ENCODE data around the gene CASP8AP2. TPM values are rescaled to one million over a fixed set of nuclear protein-coding genes. Genes with fewer than 3 reads are reported as not detected.

The CASP8AP2 gene
- total and polyA plus RNA-seq, 2 experiments from 2014 or later, result 31.3 to 75.5 TPM

GRCh38 chr6:89792881-89793280 lies 36.8 kb upstream of the CASP8AP2 start:
- DNase-seq (ENCODE audit: low spot score) (peak; percentile 58), ATAC-seq (peak; percentile 90)
- H3K27me3 Mint-ChIP-seq (ENCODE audit: insufficient read depth, low read depth, poor library complexity), result peaks cover 8% of the 10 kb centered on the region
- no peak overlapping the region for H2AFZ ChIP-seq
- peaks cover 19% of the 10 kb centered on the region for H3K4me1 Mint-ChIP-seq
- H3K4me1 ChIP-seq (ENCODE audit: insufficient read depth), result no peaks in the 10 kb centered on the region
- H4K20me1 ChIP-seq (replicated peaks; ENCODE audit: insufficient read depth), result peaks cover 52% of the 10 kb centered on the region
- TF ChIP-seq ETS1 (IDR thresholded peaks at IDR 0.05) (no peak), CTCF (conservative IDR thresholded peaks at IDR 0.05; ENCODE audit: low read depth in 2 of 2) (peak; percentile 46 to 64; a peak in 3 of 4 replicates), NANOG (IDR thresholded peaks at IDR 0.05; ENCODE audit: borderline replicate concordance) (no peak), REST (IDR thresholded peaks at IDR 0.05; ENCODE audit: unreplicated experiment) (no peak)
- H3K9me2 ChIP-seq (ENCODE audit: insufficient read depth), result no peaks in the 10 kb centered on the region
- H3K36me3 ChIP-seq (ENCODE audit: insufficient read depth), result peaks cover 68% of the 10 kb centered on the region
- H3K4me2 ChIP-seq, result no peak overlapping the region
- H3K79me2 ChIP-seq (replicated peaks; ENCODE audit: insufficient read depth), result peaks cover 95% of the 10 kb centered on the region
- H3K4me3 ChIP-seq, result no peak overlapping the region
- H3K9me3 Mint-ChIP-seq, result no peaks in the 10 kb centered on the region
- no peak overlapping the region for H3K4me3 Mint-ChIP-seq
- H3K27ac ChIP-seq (ENCODE audit: low read depth), result peak overlapping the region; percentile 64; the same call in 1 of the 2 replicates
- peak overlapping the region; percentile 93 for H3K27ac Mint-ChIP-seq
- H3F3A ChIP-seq (replicated peaks; ENCODE audit: low read depth), result peaks cover 5% of the 10 kb centered on the region; the same call in 1 of the 2 replicates
- no peaks in the 10 kb centered on the region for H3K27me3 ChIP-seq (ENCODE audit: insufficient read depth)
- H3K36me3 Mint-ChIP-seq (ENCODE audit: low read depth), result peaks cover 85% of the 10 kb centered on the region

- Mint-ChIP-seq H3K9me3 (no peaks in the 10 kb centered on the region), H3K4me3 (no peak overlapping the region), H3K27ac (peak overlapping the region; percentile 61; the same call in 1 of the 2 replicates), H3K36me3 (ENCODE audit: low read depth) (peaks cover 82% of the 10 kb centered on the region), H3K27me3 (ENCODE audit: insufficient read depth, low read depth, poor library complexity) (peaks cover 8% of the 10 kb centered on the region), H3K4me1 (peaks cover 19% of the 10 kb centered on the region)
- no peaks in the 10 kb centered on the region; the same call in 1 of the 2 replicates for H3F3A ChIP-seq (replicated peaks; ENCODE audit: low read depth)
- peaks cover 95% of the 10 kb centered on the region for H3K79me2 ChIP-seq (replicated peaks; ENCODE audit: insufficient read depth)
- H3K27me3 ChIP-seq (ENCODE audit: insufficient read depth), result no peaks in the 10 kb centered on the region
- H3K36me3 ChIP-seq (ENCODE audit: insufficient read depth), result peaks cover 65% of the 10 kb centered on the region
- ATAC-seq (peak; percentile 58), DNase-seq (ENCODE audit: low spot score) (no peak)
- peaks cover 45% of the 10 kb centered on the region for H4K20me1 ChIP-seq (replicated peaks; ENCODE audit: insufficient read depth)
- no peak overlapping the region for H3K4me3 ChIP-seq
- no peak for TF ChIP-seq CTCF (conservative IDR thresholded peaks at IDR 0.05; ENCODE audit: low read depth in 2 of 2)
- peaks cover under 1% of the 10 kb centered on the region; the same call in 1 of the 2 replicates for H3K4me1 ChIP-seq (ENCODE audit: insufficient read depth)
- H2AFZ ChIP-seq, result no peak overlapping the region
- H3K9me2 ChIP-seq (ENCODE audit: insufficient read depth), result no peaks in the 10 kb centered on the region
- H3K4me2 ChIP-seq, result no peak overlapping the region
- H3K27ac ChIP-seq (ENCODE audit: low read depth), result no peak overlapping the region; the same call in 1 of the 2 replicates
These were observed 36.1 kb upstream of the CASP8AP2 start for GRCh38 chr6:89793586-89793985.
